Calu3 (cell line): ENCODE results near the gene RPP25L. TPM values are rescaled to one million over a fixed set of nuclear protein-coding genes. Genes with fewer than 3 reads are reported as not detected.

Source experiments
- BruUV-seq: library from RNA; stranded (reverse); fragments of 400-500 nt; replicated peaks from 2 replicates; lab custom pipeline; 2021; lab: Mats Ljungman, UMichigan
- CTCF ChIA-PET: fragments of 300-600 bp; sonication (Branson Sonifier 250); formaldehyde crosslinking; loops from one replicate; lab custom pipeline; 2022; ENCODE audit warnings: antibody characterized with exemption; lab: Charles Lee
- DNase-seq: peaks from one replicate; pipeline ENCODE4 v3.0.0; 2022
- H3K27ac Mint-ChIP-seq: one replicate; pipeline ENCODE4 v1.8.0; 2022; ENCODE audit warnings: mixed read lengths; ENCODE audit not compliant: unreplicated experiment
- H3K27me3 Mint-ChIP-seq: one replicate; pipeline ENCODE4 v1.8.0; 2022; ENCODE audit warnings: mixed read lengths; ENCODE audit not compliant: unreplicated experiment
- H3K36me3 Mint-ChIP-seq: one replicate; pipeline ENCODE4 v1.8.0; 2022; ENCODE audit warnings: mild to moderate bottlenecking, moderate library complexity, mixed read lengths; ENCODE audit not compliant: insufficient read depth, unreplicated experiment
- H3K4me1 Mint-ChIP-seq: one replicate; pipeline ENCODE4 v1.8.0; 2022; ENCODE audit warnings: mild to moderate bottlenecking, low read depth, mixed read lengths; ENCODE audit not compliant: unreplicated experiment
- H3K4me3 Mint-ChIP-seq: one replicate; pipeline ENCODE4 v1.8.0; 2022; ENCODE audit warnings: mild to moderate bottlenecking, low read depth, moderate library complexity, mixed read lengths; ENCODE audit not compliant: unreplicated experiment
- H3K9me3 Mint-ChIP-seq: one replicate; pipeline ENCODE4 v1.8.0; 2022; ENCODE audit warnings: low read depth, mixed read lengths; ENCODE audit not compliant: unreplicated experiment
- CTCF ChIP-seq: fragments of 200-600 bp; IDR thresholded peaks from one replicate; pipeline ENCODE4 v1.8.0; 2022; ENCODE audit warnings: antibody characterized with exemption; ENCODE audit not compliant: unreplicated experiment
- intact Hi-C: fragments of 100-400 bp; cut with micrococcal nuclease; formaldehyde crosslinking; loops from one replicate; pipeline ENCODE4 v1.10.0; 2022; ENCODE audit not compliant: unreplicated experiment
- total RNA-seq: library from RNA; stranded (reverse); gene quantifications from 2 replicates; pipeline ENCODE4 v1.2.3, GENCODE V29; 2022

RPP25L gene
- total RNA-seq, 1 experiment from 2014 or later: 17.6 TPM

GRCh38 chr9:34578241-34579103, 33.4 kb downstream of the RPP25L start:
- no peaks in the 10 kb centered on the region for H3K9me3 Mint-ChIP-seq
- H3K4me1 Mint-ChIP-seq: no peaks in the 10 kb centered on the region
- H3K27ac Mint-ChIP-seq: no peak overlapping the region
- no peak for DNase-seq
- H3K27me3 Mint-ChIP-seq: peaks cover 93% of the 10 kb centered on the region
- BruUV-seq: no TSS peak
- no peak overlapping the region for H3K4me3 Mint-ChIP-seq
- CTCF ChIA-PET: no interaction called here
- intact Hi-C loops: no loop called here
- TF ChIP-seq CTCF: no peak
- H3K36me3 Mint-ChIP-seq: peaks cover 5% of the 10 kb centered on the region

- H3K27ac Mint-ChIP-seq: no peak overlapping the region
- H3K9me3 Mint-ChIP-seq: no peaks in the 10 kb centered on the region
- no peak overlapping the region for H3K4me3 Mint-ChIP-seq
- no peak for TF ChIP-seq CTCF
- DNase-seq: no peak
- peaks cover 5% of the 10 kb centered on the region for H3K36me3 Mint-ChIP-seq
- intact Hi-C loops: no loop called here
- no peaks in the 10 kb centered on the region for H3K4me1 Mint-ChIP-seq
- H3K27me3 Mint-ChIP-seq: peaks cover 89% of the 10 kb centered on the region
- BruUV-seq: no TSS peak
- CTCF ChIA-PET: no interaction called here
These were observed 34.3 kb downstream of the RPP25L start for GRCh38 chr9:34577400-34578240.

GRCh38 chr9:34576597-34577399, 35.1 kb downstream of the RPP25L start:
- Mint-ChIP-seq H3K4me1 (no peaks in the 10 kb centered on the region), H3K9me3 (no peaks in the 10 kb centered on the region), H3K27me3 (peaks cover 86% of the 10 kb centered on the region), H3K27ac (no peak overlapping the region), H3K36me3 (peaks cover 5% of the 10 kb centered on the region), H3K4me3 (no peak overlapping the region)
- CTCF ChIA-PET: no interaction called here
- no peak for DNase-seq
- no peak for TF ChIP-seq CTCF
- no TSS peak for BruUV-seq
- intact Hi-C loops: no loop called here

GRCh38 chr9:34575862-34576596, 35.9 kb downstream of the RPP25L start:
- intact Hi-C loops: no loop called here
- H3K4me1 Mint-ChIP-seq: no peaks in the 10 kb centered on the region
- H3K27ac Mint-ChIP-seq: no peak overlapping the region
- CTCF ChIA-PET: no interaction called here
- no peak for TF ChIP-seq CTCF
- H3K9me3 Mint-ChIP-seq: no peaks in the 10 kb centered on the region
- H3K4me3 Mint-ChIP-seq: no peak overlapping the region
- BruUV-seq: no TSS peak
- DNase-seq: no peak
- H3K36me3 Mint-ChIP-seq: peaks cover 5% of the 10 kb centered on the region
- peaks cover 86% of the 10 kb centered on the region for H3K27me3 Mint-ChIP-seq
